NCI-H1436 (cell line): ENCODE data around the gene UBE2QL1.

Source experiments
- DNase-seq: peaks from one replicate; lab custom pipeline; 2025; lab: John Stamatoyannopoulos, UW

The UBE2QL1 gene

GRCh38 chr5:6478793-6479192 lies 30.1 kb downstream of the UBE2QL1 start:
- DNase-seq, result no peak

GRCh38 chr5:6480133-6481051 lies 31.7 kb downstream of the UBE2QL1 start:
- DNase-seq, result no peak

- no peak for DNase-seq
Measured at GRCh38 chr5:6482735-6483134, 34.1 kb downstream of the UBE2QL1 start.

GRCh38 chr5:6483880-6484382 lies 35.3 kb downstream of the UBE2QL1 start:
- DNase-seq, result no peak

GRCh38 chr5:6484446-6484845 lies 35.8 kb downstream of the UBE2QL1 start:
- DNase-seq, result no peak

- DNase-seq, result no peak
Measured at GRCh38 chr5:6484899-6485298, 36.2 kb downstream of the UBE2QL1 start.

GRCh38 chr5:6485441-6485840 lies 36.8 kb downstream of the UBE2QL1 start:
- no peak for DNase-seq

GRCh38 chr5:6486074-6486473 lies 37.4 kb downstream of the UBE2QL1 start:
- no peak for DNase-seq

- no peak for DNase-seq
Measured at GRCh38 chr5:6487081-6487480, 38.4 kb downstream of the UBE2QL1 start.

GRCh38 chr5:6488021-6488420 lies 39.4 kb downstream of the UBE2QL1 start:
- no peak for DNase-seq

- no peak for DNase-seq
Measured at GRCh38 chr5:6489643-6490185, 41.1 kb downstream of the UBE2QL1 start.

GRCh38 chr5:6490246-6490645 lies 41.6 kb downstream of the UBE2QL1 start:
- DNase-seq, result no peak

GRCh38 chr5:6490693-6491092 lies 42.0 kb downstream of the UBE2QL1 start:
- DNase-seq, result no peak

GRCh38 chr5:6491196-6491918 lies 42.7 kb downstream of the UBE2QL1 start:
- DNase-seq, result no peak

GRCh38 chr5:6491919-6492290 lies 43.2 kb downstream of the UBE2QL1 start:
- no peak for DNase-seq

- no peak for DNase-seq
Measured at GRCh38 chr5:6492934-6493333, 44.3 kb downstream of the UBE2QL1 start.

GRCh38 chr5:6493681-6494454 lies 45.2 kb downstream of the UBE2QL1 start:
- no peak for DNase-seq

GRCh38 chr5:6494939-6495338 lies 46.3 kb downstream of the UBE2QL1 start:
- no peak for DNase-seq

GRCh38 chr5:6495433-6496206 lies 47.0 kb downstream of the UBE2QL1 start:
- no peak for DNase-seq

GRCh38 chr5:6496207-6496584 lies 47.5 kb downstream of the UBE2QL1 start:
- DNase-seq, result no peak

- no peak for DNase-seq
Measured at GRCh38 chr5:6496636-6497035, 48.0 kb downstream of the UBE2QL1 start.
